ENCODE measurements around the gene SPNS3. TPM values are rescaled to one million over a fixed set of nuclear protein-coding genes. Genes with fewer than 3 reads are reported as not detected.

SPNS3 gene
- total and polyA plus RNA-seq, 7 donors: 1.6 TPM; not detected in 6

DNA sequence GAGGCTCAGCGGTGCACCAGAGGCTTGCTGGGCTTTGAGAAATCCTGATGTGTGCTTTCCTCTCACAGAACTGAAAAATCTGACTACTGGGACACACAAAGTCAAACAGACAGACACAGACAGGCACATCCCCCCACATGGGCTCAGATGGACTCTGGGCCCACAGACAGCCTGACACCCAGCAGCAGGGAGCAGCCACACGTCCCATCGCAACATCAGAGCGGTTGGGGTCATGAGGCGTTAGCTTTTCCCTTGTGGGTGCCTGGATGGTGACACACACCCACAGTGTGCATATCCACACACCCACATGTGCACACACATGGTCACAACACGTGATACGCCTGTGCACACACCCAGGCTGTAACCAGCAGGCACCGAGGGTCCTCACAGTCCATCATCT is 6.3 kb downstream of the SPNS3 start:
- TF ChIP-seq CTCF (IDR thresholded peaks at IDR 0.05): no peak
- intact Hi-C loops (cut with DNase I): no loop called here
- H3K27ac ChIP-seq: no peak overlapping the region
- no peaks in the 10 kb centered on the region for H3K4me1 ChIP-seq
- H3K27me3 ChIP-seq: no peaks in the 10 kb centered on the region
- whole genome bisulfite sequencing, 2 donors: 86 to 91% methylated on average over 8 of the region's 8 CpGs
- no peaks in the 10 kb centered on the region for H3K36me3 ChIP-seq
- no peak for DNase-seq
- no peak overlapping the region for H3K4me3 ChIP-seq
- H3K9me3 ChIP-seq: no peaks in the 10 kb centered on the region

DNA sequence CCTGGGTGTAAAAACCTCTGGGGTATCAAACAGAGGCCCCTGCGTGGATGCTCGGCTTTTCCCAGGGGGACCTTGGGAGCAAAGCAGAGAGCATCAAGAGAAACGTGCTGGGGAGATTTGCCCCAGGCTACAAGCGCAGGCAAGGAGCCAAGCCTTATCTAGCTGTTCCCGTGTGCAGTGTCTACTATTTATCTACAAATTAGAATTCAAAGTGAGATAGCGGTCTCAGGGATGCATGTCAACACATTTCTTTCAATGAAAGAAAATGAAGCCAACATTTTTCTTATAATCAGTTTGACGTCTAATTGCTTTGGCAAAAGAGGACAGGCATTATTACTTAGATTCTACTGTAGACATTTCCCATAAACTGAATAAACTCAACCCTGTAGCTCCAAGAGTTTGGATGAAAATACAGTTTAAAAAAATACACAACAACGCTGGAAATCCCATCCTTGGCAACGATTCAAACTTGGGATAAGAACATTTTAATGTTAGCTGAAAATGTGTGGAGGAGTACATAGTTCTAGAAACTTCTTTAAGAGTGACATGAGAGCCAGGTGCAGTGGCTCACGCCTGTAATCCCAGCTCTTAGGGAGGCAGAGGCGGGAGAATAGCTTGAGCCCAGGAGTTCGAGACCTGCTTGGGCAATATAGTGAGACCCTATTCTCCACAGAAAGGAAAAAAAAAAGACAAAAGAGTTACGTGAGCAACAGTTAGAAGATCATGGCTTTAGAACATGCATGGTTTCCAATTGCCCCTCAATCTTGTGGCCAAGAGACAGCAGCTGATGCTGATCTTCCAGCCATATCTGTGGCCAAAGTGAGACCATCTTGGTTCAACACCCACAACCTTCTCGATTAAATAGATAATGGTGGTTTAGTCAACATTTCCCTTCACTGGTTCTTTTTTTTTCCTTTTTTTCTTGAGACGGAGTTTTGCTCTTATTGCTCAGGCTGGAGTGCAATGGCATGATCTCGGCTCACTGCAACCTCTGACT is 7.2 kb downstream of the SPNS3 start:
- H3K27me3 ChIP-seq: no peaks in the 10 kb centered on the region
- no peaks in the 10 kb centered on the region for H3K4me1 ChIP-seq
- TF ChIP-seq POLR2AphosphoS5 (IDR thresholded peaks at IDR 0.05) (no peak), CTCF (IDR thresholded peaks at IDR 0.05) (no peak), EP300 (IDR thresholded peaks at IDR 0.05) (no peak), POLR2A (IDR thresholded peaks at IDR 0.05) (no peak)
- no peak overlapping the region for H3K4me3 ChIP-seq
- 65 to 70% methylated on average over 16 of the region's 16 CpGs for WGBS, 2 donors
- no peaks in the 10 kb centered on the region for H3K9me3 ChIP-seq
- intact Hi-C loops (cut with DNase I): no loop called here
- H3K27ac ChIP-seq: no peak overlapping the region
- DNase-seq: no peak
- no peaks in the 10 kb centered on the region for H3K36me3 ChIP-seq

DNA sequence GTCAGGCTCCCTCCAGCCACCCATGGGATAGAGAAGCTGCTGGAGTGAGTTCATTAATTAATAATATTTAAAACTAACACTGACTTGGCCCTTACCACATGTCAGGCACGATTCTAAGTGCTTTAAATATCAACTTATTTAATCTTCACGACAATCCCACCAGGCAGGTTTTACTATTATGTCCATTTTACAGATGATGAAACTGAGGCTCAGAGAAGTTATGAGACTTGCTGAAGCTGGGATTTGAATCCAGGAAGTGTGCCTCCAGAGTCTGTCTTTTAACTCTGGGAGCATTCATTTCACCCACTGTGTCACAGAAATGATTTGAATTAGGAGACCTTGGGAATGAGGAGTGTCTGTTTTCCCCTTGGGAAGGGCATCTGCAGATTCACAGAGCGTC is 8.8 kb downstream of the SPNS3 start:
- WGBS, 2 donors: 79 to 83% methylated on average over 3 of the region's 3 CpGs

DNA sequence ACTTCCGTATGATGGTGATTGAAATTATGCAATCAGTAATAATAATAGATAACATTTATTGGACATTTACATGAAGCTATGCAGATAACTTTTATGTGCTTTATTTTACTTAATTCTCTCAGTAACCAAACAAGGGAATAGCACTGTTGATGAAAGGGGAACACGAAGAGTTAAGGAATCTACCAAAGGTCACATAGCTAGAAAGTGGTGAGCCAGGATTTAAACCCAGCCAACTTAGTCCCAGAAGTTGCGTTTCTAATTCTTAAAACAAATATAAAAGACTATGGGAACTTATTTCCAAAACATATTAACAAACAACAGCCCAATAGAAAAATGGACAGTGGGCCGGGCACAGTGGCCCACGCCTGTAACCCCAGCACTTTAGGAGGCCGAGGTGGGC is 9.7 kb downstream of the SPNS3 start:
- no peaks in the 10 kb centered on the region for H3K27me3 ChIP-seq
- no peak for DNase-seq
- intact Hi-C loops (cut with DNase I): no loop called here
- WGBS, 2 donors: 62 to 73% methylated on average over 6 of the region's 6 CpGs
- no peaks in the 10 kb centered on the region for H3K9me3 ChIP-seq
- no peak overlapping the region for H3K4me3 ChIP-seq
- no peak overlapping the region for H3K27ac ChIP-seq
- no peak for TF ChIP-seq POLR2A (IDR thresholded peaks at IDR 0.05)
- TF ChIP-seq CTCF (IDR thresholded peaks at IDR 0.05): no peak
- no peak for TF ChIP-seq POLR2AphosphoS5 (IDR thresholded peaks at IDR 0.05)
- no peak for TF ChIP-seq EP300 (IDR thresholded peaks at IDR 0.05)
- no peaks in the 10 kb centered on the region for H3K4me1 ChIP-seq
- H3K36me3 ChIP-seq: no peaks in the 10 kb centered on the region

More for the DNA sequence above, 8.8 kb downstream of the SPNS3 start:
- Histone ChIP-seq H3K36me3 (no peaks in the 10 kb centered on the region), H3K4me3 (no peak overlapping the region), H3K27me3 (no peaks in the 10 kb centered on the region), H3K9me3 (no peaks in the 10 kb centered on the region), H3K27ac (no peak overlapping the region), H3K4me1 (no peaks in the 10 kb centered on the region)
- DNase-seq: no peak
- intact Hi-C loops (cut with DNase I): no loop called here
- TF ChIP-seq CTCF (IDR thresholded peaks at IDR 0.05): no peak
- TF ChIP-seq POLR2AphosphoS5 (IDR thresholded peaks at IDR 0.05): no peak
- no peak for TF ChIP-seq POLR2A (IDR thresholded peaks at IDR 0.05)
- no peak for TF ChIP-seq EP300 (IDR thresholded peaks at IDR 0.05)
